ENCODE measurements around the gene GALNT2. TPM values are rescaled to one million over a fixed set of nuclear protein-coding genes. Genes with fewer than 3 reads are reported as not detected.

GALNT2 gene
- total and polyA plus RNA-seq, 2 of the 13 experiments (the other 11 are each of a cell fraction or from before 2014, with no cell fraction given): 39.3 to 39.6 TPM

- intact Hi-C loops (cut with micrococcal nuclease; ENCODE audit: unreplicated experiment): no loop called here
- H3K27ac ChIP-seq (ENCODE audit: extremely low read length, insufficient read depth, low read length): no peak overlapping the region
- no peak overlapping the region for H2AFZ ChIP-seq (ENCODE audit: low read length)
- CTCF ChIA-PET (ENCODE audit: low intra/inter-chr PET ratio, low total read pairs): no interaction called here
- H3K4me3 ChIP-seq (replicated peaks in 1 of 3; ENCODE audit: insufficient read depth in 1 of 3, low read depth in 2 of 3, low read length in 3 of 3): no peak overlapping the region
- in situ Hi-C loops (cut with HindIII; ENCODE audit: extremely low pct_ligation_motif_present, low pct_unique_long_range_greater_than_20kb): no loop called here
- H4K20me1 ChIP-seq (ENCODE audit: insufficient read depth, low read length): no peaks in the 10 kb centered on the region
- ATAC-seq: peak; percentile 20; the same call in 2 of the 3 replicates
- WGBS (ENCODE audit: low lambda C conversion rate): 84% methylated on average over 14 of the region's 15 CpGs
- no TSS peak for BruUV-seq (replicated peaks)
- H3K4me2 ChIP-seq (ENCODE audit: low read depth, low read length): no peak overlapping the region
- peaks cover 53% of the 10 kb centered on the region for H3K4me1 ChIP-seq (ENCODE audit: insufficient read depth, low read length)
- no peaks in the 10 kb centered on the region for H3K9me3 ChIP-seq (ENCODE audit: low read length)
- H3K79me2 ChIP-seq (ENCODE audit: insufficient read depth, low read length): peaks cover 13% of the 10 kb centered on the region
- FAIRE-seq: no peak
- H3K36me3 ChIP-seq (replicated peaks in 1 of 2; ENCODE audit: control insufficient read depth in 1 of 2, insufficient read depth in 2 of 2, low read length in 2 of 2): peaks cover 0 to 1% of the 10 kb centered on the region in 2 experiments; a peak in 1 of 5 replicates
- no peak for DNase-seq (ENCODE audit: low spot score)
- no peaks in the 10 kb centered on the region for H3K27me3 ChIP-seq (ENCODE audit: control insufficient read depth in 1 of 2, insufficient read depth in 2 of 2, low read length in 2 of 2)
- TF ChIP-seq SRSF1 (optimal IDR thresholded peaks at IDR 0.05; ENCODE audit: low read depth, low read length): no peak
- TF ChIP-seq ZNF891 (CRISPR knock-in tag; IDR thresholded peaks at IDR 0.05): no peak
- TF ChIP-seq NFE2L1 (CRISPR knock-in tag; IDR thresholded peaks at IDR 0.05; ENCODE audit: borderline replicate concordance): no peak
- no peak for TF ChIP-seq KDM6A (CRISPR knock-in tag; IDR thresholded peaks at IDR 0.05; ENCODE audit: low read depth)
- no peak for TF ChIP-seq PRDM4 (CRISPR knock-in tag; IDR thresholded peaks at IDR 0.05; ENCODE audit: borderline replicate concordance)
- TF ChIP-seq, protein P1, sequence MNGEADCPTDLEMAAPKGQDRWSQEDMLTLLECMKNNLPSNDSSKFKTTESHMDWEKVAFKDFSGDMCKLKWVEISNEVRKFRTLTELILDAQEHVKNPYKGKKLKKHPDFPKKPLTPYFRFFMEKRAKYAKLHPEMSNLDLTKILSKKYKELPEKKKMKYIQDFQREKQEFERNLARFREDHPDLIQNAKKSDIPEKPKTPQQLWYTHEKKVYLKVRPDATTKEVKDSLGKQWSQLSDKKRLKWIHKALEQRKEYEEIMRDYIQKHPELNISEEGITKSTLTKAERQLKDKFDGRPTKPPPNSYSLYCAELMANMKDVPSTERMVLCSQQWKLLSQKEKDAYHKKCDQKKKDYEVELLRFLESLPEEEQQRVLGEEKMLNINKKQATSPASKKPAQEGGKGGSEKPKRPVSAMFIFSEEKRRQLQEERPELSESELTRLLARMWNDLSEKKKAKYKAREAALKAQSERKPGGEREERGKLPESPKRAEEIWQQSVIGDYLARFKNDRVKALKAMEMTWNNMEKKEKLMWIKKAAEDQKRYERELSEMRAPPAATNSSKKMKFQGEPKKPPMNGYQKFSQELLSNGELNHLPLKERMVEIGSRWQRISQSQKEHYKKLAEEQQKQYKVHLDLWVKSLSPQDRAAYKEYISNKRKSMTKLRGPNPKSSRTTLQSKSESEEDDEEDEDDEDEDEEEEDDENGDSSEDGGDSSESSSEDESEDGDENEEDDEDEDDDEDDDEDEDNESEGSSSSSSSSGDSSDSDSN (CRISPR knock-in tag; IDR thresholded peaks at IDR 0.05): no peak
- no peak for TF ChIP-seq SP140L (CRISPR knock-in tag; IDR thresholded peaks at IDR 0.05; ENCODE audit: borderline replicate concordance)
- H3K9ac ChIP-seq (ENCODE audit: insufficient read depth, low read depth, low read length): no peak overlapping the region
- POLR2A ChIA-PET: interaction anchor here (1.2 kb wide), 1 partner anchor 57 kb away, joined by 3 read pairs; no protein-coding TSS in a partner anchor
Observed at GRCh38 chr1:230148126-230148652, 81.2 kb downstream of the GALNT2 start.

Data from HepG2 (cell line).